H9 (cell line): ENCODE results near the gene PTEN. TPM values are rescaled to one million over a fixed set of nuclear protein-coding genes. Genes with fewer than 3 reads are reported as not detected.
"Not testable (repeated sequence)": the region's sequence is repeated elsewhere in the genome, so short reads cannot be mapped to it uniquely, and the experiment has no call there.

Experiments used
- DNase-seq: peaks from one replicate; pipeline ENCODE4 v3.0.0-alpha.2; 2017
- H2AFZ ChIP-seq: one replicate; pipeline ENCODE4 v1.6.1; 2013; ENCODE audit warnings: mild to moderate bottlenecking, low read length, control low read depth, moderate library complexity
- H2AK5ac ChIP-seq: 2 replicates; pipeline ENCODE4 v1.6.1; 2013; ENCODE audit warnings: low read length, control low read depth, mixed read lengths; ENCODE audit not compliant: insufficient read length
- H2BK120ac ChIP-seq: one replicate; pipeline ENCODE4 v1.6.1; 2013; ENCODE audit warnings: low read depth, mild to moderate bottlenecking, low read length, control low read depth, inconsistent platforms; ENCODE audit not compliant: poor library complexity, severe bottlenecking
- H2BK12ac ChIP-seq: 2 replicates; pipeline ENCODE4 v1.6.1; 2013; ENCODE audit warnings: low read length, control low read depth, mixed read lengths, low read depth; ENCODE audit not compliant: insufficient read length
- H2BK15ac ChIP-seq: 2 replicates; pipeline ENCODE4 v1.6.1; 2013; ENCODE audit warnings: low read depth, low read length, control low read depth
- H2BK20ac ChIP-seq: one replicate; pipeline ENCODE4 v1.6.1; 2013; ENCODE audit warnings: low read depth, mild to moderate bottlenecking, low read length, control low read depth, inconsistent platforms; ENCODE audit not compliant: poor library complexity, severe bottlenecking
- H2BK5ac ChIP-seq: 2 replicates; pipeline ENCODE4 v1.6.1; 2013; ENCODE audit warnings: low read length, control low read depth, mixed read lengths; ENCODE audit not compliant: insufficient read length
- H3K14ac ChIP-seq: 2 replicates; pipeline ENCODE4 v1.6.1; 2013; ENCODE audit warnings: low read length, control low read depth; ENCODE audit not compliant: insufficient read depth
- H3K18ac ChIP-seq: 2 replicates; pipeline ENCODE4 v1.6.1; 2013; ENCODE audit warnings: low read depth, mild to moderate bottlenecking, mixed read lengths, low read length, control low read depth; ENCODE audit not compliant: insufficient read length
- H3K23ac ChIP-seq: 2 replicates; pipeline ENCODE4 v1.6.1; 2013; ENCODE audit warnings: low read length, control low read depth, mixed read lengths, low read depth; ENCODE audit not compliant: insufficient read length
- H3K23me2 ChIP-seq: 2 replicates; pipeline ENCODE4 v1.6.1; 2013; ENCODE audit warnings: low read depth, mild to moderate bottlenecking, mixed read lengths, low read length, control low read depth; ENCODE audit not compliant: insufficient read length, poor library complexity, severe bottlenecking
- H3K27ac ChIP-seq: 2 replicates; pipeline ENCODE4 v1.5.1; 2013; ENCODE audit warnings: low read length, control low read depth, mixed read lengths, low read depth; ENCODE audit not compliant: insufficient read length
- H3K27me3 ChIP-seq: 2 replicates; pipeline ENCODE4 v1.6.1; 2013; ENCODE audit warnings: low read length, control low read depth, inconsistent platforms; ENCODE audit not compliant: insufficient read depth
- H3K4ac ChIP-seq: 2 replicates; pipeline ENCODE4 v1.6.1; 2013; ENCODE audit warnings: low read depth, mild to moderate bottlenecking, control low read depth, inconsistent platforms, low read length, moderate library complexity
- H3K4me1 ChIP-seq: 2 replicates; pipeline ENCODE4 v1.6.1; 2013; ENCODE audit warnings: low read length, control low read depth, inconsistent platforms; ENCODE audit not compliant: insufficient read depth
- H3K4me2 ChIP-seq: 2 replicates; pipeline ENCODE4 v1.6.1; 2013; ENCODE audit warnings: low read length, control low read depth, mixed read lengths; ENCODE audit not compliant: insufficient read length, insufficient read depth
- H3K56ac ChIP-seq: 2 replicates; pipeline ENCODE4 v1.6.1; 2013; ENCODE audit warnings: low read depth, mild to moderate bottlenecking, mixed read lengths, low read length, control low read depth; ENCODE audit not compliant: insufficient read length
- H3K79me1 ChIP-seq: 2 replicates; pipeline ENCODE4 v1.6.1; 2013; ENCODE audit warnings: low read depth, mild to moderate bottlenecking, moderate library complexity, low read length, control low read depth, inconsistent platforms; ENCODE audit not compliant: insufficient read depth, poor library complexity, severe bottlenecking
- H3K79me2 ChIP-seq: 2 replicates; pipeline ENCODE4 v1.6.1; 2013; ENCODE audit warnings: low read length, control low read depth, inconsistent platforms; ENCODE audit not compliant: insufficient read depth
- H3K9ac ChIP-seq: 2 replicates; pipeline ENCODE4 v1.6.1; 2013; ENCODE audit warnings: low read length, control low read depth, mixed read lengths; ENCODE audit not compliant: insufficient read length; ENCODE audit errors: extremely low read depth
- H3K9me3 ChIP-seq: one replicate; pipeline ENCODE4 v1.6.1; 2013; ENCODE audit warnings: low read depth, low read length, inconsistent platforms; ENCODE audit not compliant: control insufficient read depth
- H3T11ph ChIP-seq: one replicate; pipeline ENCODE4 v1.6.1; 2013; ENCODE audit warnings: mild to moderate bottlenecking, low read length, control low read depth, inconsistent platforms
- H4K20me1 ChIP-seq: one replicate; pipeline ENCODE4 v1.6.1; 2013; ENCODE audit not compliant: control insufficient read depth, insufficient read length, insufficient read depth
- H4K5ac ChIP-seq: 2 replicates; pipeline ENCODE4 v1.6.1; 2013; ENCODE audit warnings: low read depth, mild to moderate bottlenecking, mixed read lengths, low read length, control low read depth; ENCODE audit not compliant: insufficient read length
- H4K8ac ChIP-seq: replicated peaks from 2 replicates; pipeline ENCODE4 v1.6.1; 2013; ENCODE audit warnings: low read length, control low read depth, mixed read lengths, low read depth; ENCODE audit not compliant: insufficient read length
- H4K91ac ChIP-seq: 2 replicates; pipeline ENCODE4 v1.6.1; 2013; ENCODE audit warnings: low read depth, mild to moderate bottlenecking, moderate library complexity, mixed read lengths, low read length, control low read depth; ENCODE audit not compliant: insufficient read length
- H3K27ac Mint-ChIP-seq, 3 experiments: 2 replicates in 2 of 3; 3 replicates in 1 of 3; pipeline ENCODE4 v1.8.0; 2020 to 2021; ENCODE audit warnings: mixed read lengths in 3 of 3, mild to moderate bottlenecking in 1 of 3, moderate library complexity in 1 of 3
- H3K27me3 Mint-ChIP-seq: 2 replicates; pipeline ENCODE4 v1.8.0; 2021; ENCODE audit warnings: low read depth, mild to moderate bottlenecking, moderate library complexity, mixed read lengths
- H3K36me3 Mint-ChIP-seq, 3 experiments: 2 replicates in 2 of 3; 3 replicates in 1 of 3; pipeline ENCODE4 v1.8.0; 2020 to 2021; ENCODE audit warnings: low read depth in 3 of 3, mixed read lengths in 3 of 3; ENCODE audit not compliant: insufficient read depth in 1 of 3
- H3K4me1 Mint-ChIP-seq, 2 experiments: 2 replicates each; pipeline ENCODE4 v1.8.0; 2020; ENCODE audit warnings: mixed read lengths in 2 of 2
- H3K4me3 Mint-ChIP-seq, 2 experiments: 2 replicates in 1 of 2; 3 replicates in 1 of 2; pipeline ENCODE4 v1.8.0; 2020 to 2021; ENCODE audit warnings: mild to moderate bottlenecking in 2 of 2, mixed read lengths in 2 of 2, moderate library complexity in 1 of 2
- H3K9me3 Mint-ChIP-seq, 2 experiments: 2 replicates in 1 of 2; 3 replicates in 1 of 2; pipeline ENCODE4 v1.8.0; 2020; ENCODE audit warnings: mild to moderate bottlenecking in 2 of 2, mixed read lengths in 2 of 2, moderate library complexity in 1 of 2
- CTCF ChIP-seq: fragments of 200-600 bp; sonication (generic); conservative IDR thresholded peaks from 3 replicates; pipeline ENCODE4 v1.8.0; 2021; ENCODE audit warnings: antibody characterized with exemption, mild to moderate bottlenecking
- WGBS: extraction: QIAGEN DNeasy Blood & Tissue Kit; methylation state at CpG from one replicate; pipeline ENCODE4 v1.1.7; 2013; ENCODE audit warnings: missing lambda C conversion rate, low lambda C conversion rate, mixed read lengths; ENCODE audit not compliant: insufficient read length; ENCODE audit errors: extremely low coverage; 5-methylcytosine and 5-hydroxymethylcytosine counted together
- total RNA-seq: library from RNA; stranded (reverse); gene quantifications from 2 replicates; pipeline ENCODE4 v1.2.1, GENCODE V29; 2021

Gene PTEN
- total RNA-seq, 1 experiment from 2014 or later, result 52.8 TPM

- Histone ChIP-seq H3K14ac (no peak overlapping the region), H2BK12ac (no peak overlapping the region), H3K79me2 (peaks cover 2% of the 10 kb centered on the region; the same call in 1 of the 2 replicates), H4K5ac (no peak overlapping the region), H3K23me2 (no peaks in the 10 kb centered on the region), H3K27ac (no peak overlapping the region), H3K56ac (no peak overlapping the region), H2BK120ac (no peak overlapping the region), H3K9ac (no peak overlapping the region), H2AK5ac (no peak overlapping the region), H4K8ac (no peak overlapping the region), H3T11ph (no peak overlapping the region), H3K79me1 (no peaks in the 10 kb centered on the region), H4K20me1 (no peaks in the 10 kb centered on the region), H3K18ac (no peak overlapping the region), H3K23ac (no peak overlapping the region), H2AFZ (no peak overlapping the region), H3K27me3 (no peaks in the 10 kb centered on the region), H3K9me3 (no peaks in the 10 kb centered on the region), H2BK20ac (no peak overlapping the region), H3K4ac (no peak overlapping the region), H3K4me1 (no peaks in the 10 kb centered on the region), H2BK5ac (no peak overlapping the region), H2BK15ac (no peak overlapping the region), H4K91ac (no peak overlapping the region), H3K4me2 (no peak overlapping the region)
- DNase-seq, result no peak
- no CpG with 5 or more reads among the region's 2 CpGs for WGBS
- no peak overlapping the region for H3K4me3 Mint-ChIP-seq
- H3K4me1 Mint-ChIP-seq, result no peaks in the 10 kb centered on the region
- no peak for TF ChIP-seq CTCF
- H3K27me3 Mint-ChIP-seq, result no peaks in the 10 kb centered on the region
- H3K36me3 Mint-ChIP-seq, result peaks cover 33 to 42% (median 40%) of the 10 kb centered on the region in 3 experiments
- peaks cover 11 to 25% of the 10 kb centered on the region in 2 experiments for H3K9me3 Mint-ChIP-seq
- H3K27ac Mint-ChIP-seq, result no peak overlapping the region
These were observed 32.8 kb downstream of the PTEN start for GRCh38 chr10:87896216-87896615.

GRCh38 chr10:87897957-87898356, 34.5 kb downstream of the PTEN start:
- not testable (repeated sequence) for H4K8ac ChIP-seq, H3K23ac ChIP-seq, H2BK12ac ChIP-seq, H3K27ac Mint-ChIP-seq, H2AK5ac ChIP-seq, H4K20me1 ChIP-seq, H2BK120ac ChIP-seq, H3K4me1 ChIP-seq, H2AFZ ChIP-seq, DNase-seq, H3K56ac ChIP-seq, H3K18ac ChIP-seq, H3T11ph ChIP-seq, H3K14ac ChIP-seq, H3K27ac ChIP-seq, H4K5ac ChIP-seq, H3K9me3 ChIP-seq, H2BK5ac ChIP-seq, H3K27me3 Mint-ChIP-seq, H4K91ac ChIP-seq, H3K4ac ChIP-seq, H2BK15ac ChIP-seq, H3K23me2 ChIP-seq, H3K4me1 Mint-ChIP-seq, H3K9ac ChIP-seq, H3K79me1 ChIP-seq, H2BK20ac ChIP-seq, H3K4me3 Mint-ChIP-seq, H3K4me2 ChIP-seq, H3K79me2 ChIP-seq, H3K27me3 ChIP-seq
- peaks cover 25 to 38% of the 10 kb centered on the region in 2 experiments for H3K9me3 Mint-ChIP-seq
- H3K36me3 Mint-ChIP-seq, result peaks cover 47 to 59% (median 58%) of the 10 kb centered on the region in 3 experiments
- no CpG with 5 or more reads among the region's 8 CpGs for WGBS
